ENCODE results near the gene MYL4. TPM values are rescaled to one million over a fixed set of nuclear protein-coding genes. Genes with fewer than 3 reads are reported as not detected.
A peak's percentile ranks its signal among the peaks of the same experiment; 100 is the strongest.

The MYL4 gene
- total and polyA plus RNA-seq, 10 of the 15 experiments (the other 5 are each of a cell fraction or from before 2014, with no cell fraction given) = 0.23 to 1.6 (median 0.58) TPM; not detected in 3

- TF ChIP-seq BCL3 (IDR thresholded peaks at IDR 0.05; ENCODE audit: borderline replicate concordance, insufficient read depth, low read depth, low read length, poor library complexity, severe bottlenecking) (no peak), SMAD1 (IDR thresholded peaks at IDR 0.05; ENCODE audit: low read depth, partially characterized antibody) (no peak), CREM (IDR thresholded peaks at IDR 0.05; ENCODE audit: low read depth) (0 out of 2 replicates have a peak, but pooled peaks have one; percentile 36), BRCA1 (IDR thresholded peaks at IDR 0.05; ENCODE audit: low read depth, low read length) (no peak), NFIC (IDR thresholded peaks at IDR 0.05; ENCODE audit: low read depth, low read length) (peak; percentile 63; the same call in 1 of the 2 replicates), ELK1 (IDR thresholded peaks at IDR 0.05; ENCODE audit: low read depth, low read length) (no peak), MYB (IDR thresholded peaks at IDR 0.05; ENCODE audit: borderline replicate concordance, low read depth, low read length) (no peak), PKNOX1 (IDR thresholded peaks at IDR 0.05) (peak; percentile 33; the same call in 1 of the 2 replicates), MTA2 (IDR thresholded peaks at IDR 0.05; ENCODE audit: low read depth) (0 out of 2 replicates have a peak, but pooled peaks have one; percentile 47), PML (IDR thresholded peaks at IDR 0.05; ENCODE audit: low read length) (no peak), HDAC2 (IDR thresholded peaks at IDR 0.05) (no peak), BACH1 (IDR thresholded peaks at IDR 0.05; ENCODE audit: borderline replicate concordance) (no peak), ZNF217 (IDR thresholded peaks at IDR 0.05) (0 out of 2 replicates have a peak, but pooled peaks have one; percentile 27), BCL11A (IDR thresholded peaks at IDR 0.05; ENCODE audit: low read depth, low read length) (no peak), NR2F1 (conservative IDR thresholded peaks at IDR 0.05) (no peak), RUNX3 (IDR thresholded peaks at IDR 0.05; ENCODE audit: low read length) (peak; percentile 73), ZSCAN29 (IDR thresholded peaks at IDR 0.05) (no peak), RAD21 (IDR thresholded peaks at IDR 0.05; ENCODE audit: insufficient read depth, low read depth, low read length) (no peak), KLF5 (IDR thresholded peaks at IDR 0.05; ENCODE audit: partially characterized antibody) (peak; percentile 20), BHLHE40 (IDR thresholded peaks at IDR 0.05; ENCODE audit: borderline replicate concordance in 1 of 2, low read depth in 2 of 2, low read length in 1 of 2) (peak; percentile 43 to 59; a peak in 1 of 4 replicates), USF1 (IDR thresholded peaks at IDR 0.05; ENCODE audit: borderline replicate concordance, extremely low read length, insufficient read depth, low read depth, low read length) (no peak), ZNF274 (IDR thresholded peaks at IDR 0.05; ENCODE audit: insufficient read depth, insufficient read length) (no peak), IKZF2 (IDR thresholded peaks at IDR 0.05) (peak; percentile 91), SKIL (IDR thresholded peaks at IDR 0.05; ENCODE audit: low read depth, poor library complexity, severe bottlenecking) (peak; percentile 50), BMI1 (IDR thresholded peaks at IDR 0.05; ENCODE audit: borderline replicate concordance) (peak; percentile 33; the same call in 1 of the 2 replicates)
Measured at GRCh38 chr17:47205419-47205963, 3.7 kb upstream of the MYL4 start (continued).

Data from GM12878 (cell line).